Keratinocyte (primary cell): ENCODE measurements around the gene MED27. TPM values are rescaled to one million over a fixed set of nuclear protein-coding genes. Genes with fewer than 3 reads are reported as not detected.

Source experiments
- DNase-seq: peaks from one replicate; pipeline ENCODE4 v3.0.0-alpha.2; 2011; ENCODE audit warnings: low read depth, missing footprints, low spot score
- FAIRE-seq: peaks from 2 replicates; lab custom pipeline; 2011; peaks lifted over from hg19 to GRCh38; lab: Jason Lieb, UNC
- H2AFZ ChIP-seq: 2 replicates; pipeline ENCODE4 v1.6.0; 2012; ENCODE audit warnings: low read length, control low read depth, inconsistent platforms; ENCODE audit not compliant: control insufficient read depth
- H3K27ac ChIP-seq: 2 replicates; pipeline ENCODE4 v1.5.1; 2011; ENCODE audit warnings: low read length; ENCODE audit not compliant: control insufficient read depth, insufficient read depth
- H3K27me3 ChIP-seq: 3 replicates; pipeline ENCODE4 v1.6.0; 2011; ENCODE audit warnings: low read length; ENCODE audit not compliant: control insufficient read depth, insufficient read depth; ENCODE audit errors: extremely low read depth
- H3K36me3 ChIP-seq, 2 experiments: 2 replicates in 1 of 2; 3 replicates in 1 of 2; pipeline ENCODE4 v1.5.1; 2011; ENCODE audit warnings: low read length in 2 of 2, mild to moderate bottlenecking in 1 of 2; ENCODE audit not compliant: control insufficient read depth in 2 of 2, insufficient read depth in 2 of 2; ENCODE audit errors: extremely low read depth in 1 of 2
- H3K4me1 ChIP-seq: 3 replicates; pipeline ENCODE4 v1.5.1; 2011; ENCODE audit warnings: low read length; ENCODE audit not compliant: control insufficient read depth, insufficient read depth; ENCODE audit errors: extremely low read depth
- H3K4me2 ChIP-seq: 3 replicates; pipeline ENCODE4 v1.6.0; 2011; ENCODE audit warnings: low read depth, low read length; ENCODE audit not compliant: control insufficient read depth, insufficient read depth; ENCODE audit errors: extremely low read depth
- H3K4me3 ChIP-seq, 3 experiments: fragments of 200-600 bp in 1 of 3; sonication (generic) in 1 of 3; 2 replicates in 2 of 3; 3 replicates in 1 of 3; pipeline ENCODE4 v1.5.1; 2011 to 2016; ENCODE audit warnings: low read length in 3 of 3, mild to moderate bottlenecking in 3 of 3, control low read depth in 2 of 3, inconsistent platforms in 1 of 3, low read depth in 1 of 3, mixed read lengths in 1 of 3, mixed run types in 1 of 3, moderate library complexity in 1 of 3; ENCODE audit not compliant: control insufficient read depth in 2 of 3, insufficient read depth in 2 of 3; ENCODE audit errors: extremely low read depth in 1 of 3
- H3K79me2 ChIP-seq: 2 replicates; pipeline ENCODE4 v1.6.0; 2012; ENCODE audit warnings: low read length; ENCODE audit not compliant: control insufficient read depth, insufficient read depth
- H3K9ac ChIP-seq: 3 replicates; pipeline ENCODE4 v1.6.0; 2011; ENCODE audit warnings: low read length; ENCODE audit not compliant: control insufficient read depth, insufficient read depth; ENCODE audit errors: extremely low read depth
- H3K9me1 ChIP-seq: 3 replicates; pipeline ENCODE4 v1.6.0; 2011; ENCODE audit warnings: low read length; ENCODE audit not compliant: control insufficient read depth, insufficient read depth; ENCODE audit errors: extremely low read depth
- H3K9me3 ChIP-seq: 2 replicates; pipeline ENCODE4 v1.5.1; 2012; ENCODE audit warnings: low read depth, low read length; ENCODE audit not compliant: control insufficient read depth
- H4K20me1 ChIP-seq: 3 replicates; pipeline ENCODE4 v1.6.0; 2011; ENCODE audit warnings: low read length; ENCODE audit not compliant: control insufficient read depth, insufficient read depth; ENCODE audit errors: extremely low read depth
- CTCF ChIP-seq, 3 experiments: IDR thresholded peaks in 1 of 3; conservative IDR thresholded peaks in 1 of 3; optimal IDR thresholded peaks in 1 of 3; 2 replicates in 2 of 3; 3 replicates in 1 of 3; pipeline versions ENCODE3 to v1.5.1; 2011; ENCODE audit warnings: low read length in 3 of 3, mild to moderate bottlenecking in 3 of 3, moderate library complexity in 2 of 3, control low read depth in 1 of 3, inconsistent platforms in 1 of 3; ENCODE audit not compliant: insufficient read depth in 2 of 3; ENCODE audit errors: extremely low read depth in 1 of 3
- EZH2 ChIP-seq: IDR thresholded peaks from one replicate; pipeline ENCODE4 v1.6.1; 2012; ENCODE audit warnings: inconsistent platforms, mild to moderate bottlenecking, low read length, moderate library complexity
- dilution Hi-C: fragments of 300-500 bp; cut with MboI; formaldehyde crosslinking; loops from one replicate; pipeline ENCODE4 v1.7.0; 2020; ENCODE audit warnings: low sequenced_read_pairs; ENCODE audit not compliant: extremely low pct_ligation_motif_present
- polyA plus RNA-seq, 5 experiments: library from polyadenylated mRNA; depleted of rRNA in 3 of 5; stranded (reverse) in 3 of 5; stranded (forward) in 1 of 5; unstranded in 1 of 5; fragments of >200 nt; gene quantifications; 1 replicate in 1 of 5; 2 replicates in 3 of 5; 3 replicates in 1 of 5; pipeline versions ENCODE4 v1.2.1 to v1.2.3, GENCODE V29; 2011 to 2012; ENCODE audit warnings: missing spikeins in 2 of 5, low read depth in 1 of 5, low replicate concordance in 1 of 5

The MED27 gene
- polyA plus RNA-seq, 1 donor (not counting 4 experiments of a cell fraction or from before 2014, with no cell fraction given), result 39.0 TPM

DNA sequence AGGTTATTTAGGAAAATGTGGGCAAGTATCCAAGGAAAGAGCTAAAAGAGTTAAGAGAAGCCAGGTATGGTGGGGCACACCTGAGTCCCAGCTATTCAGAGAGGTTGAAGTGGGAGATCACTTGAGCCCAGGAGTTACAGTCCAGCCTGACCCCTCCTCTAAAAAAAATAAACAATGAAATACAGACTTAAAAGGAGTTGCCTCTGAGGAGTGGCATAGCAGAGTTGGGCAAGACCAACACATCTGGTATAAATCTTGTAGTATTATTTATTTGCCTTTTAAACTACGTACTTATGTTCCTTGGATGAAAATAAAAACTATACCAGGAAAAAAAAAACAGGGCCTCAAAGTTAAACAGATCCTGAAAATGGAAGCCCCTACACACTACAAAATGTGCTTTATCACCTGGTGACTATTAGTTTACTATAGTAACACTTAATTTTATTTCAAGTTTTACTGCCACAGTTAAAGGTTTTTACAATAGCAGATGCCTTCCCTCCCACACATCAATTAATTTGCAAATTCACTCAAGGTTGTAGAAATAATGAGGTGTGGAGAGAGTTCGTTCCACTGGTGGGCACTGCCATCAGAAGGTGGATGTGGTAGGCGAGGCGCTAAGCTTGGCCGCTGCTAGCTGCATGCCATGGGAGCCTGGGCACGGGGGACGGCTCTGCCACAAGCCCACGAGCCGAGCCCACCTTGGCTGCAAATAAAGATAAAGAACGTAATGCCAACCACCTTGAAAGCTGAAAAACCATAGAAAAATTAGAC is 48.0 kb downstream of the MED27 start:
- no peak for FAIRE-seq
- no peak for DNase-seq
- no peak overlapping the region for H2AFZ ChIP-seq
- no peaks in the 10 kb centered on the region for H3K27me3 ChIP-seq
- H3K4me2 ChIP-seq, result no peak overlapping the region
- no peaks in the 10 kb centered on the region for H3K9me3 ChIP-seq
- H4K20me1 ChIP-seq, result no peaks in the 10 kb centered on the region
- H3K9me1 ChIP-seq, result peaks cover 8% of the 10 kb centered on the region
- H3K4me1 ChIP-seq, result peaks cover 31% of the 10 kb centered on the region
- H3K36me3 ChIP-seq, result no peaks in the 10 kb centered on the region
- H3K4me3 ChIP-seq, result no peak overlapping the region
- no peak for TF ChIP-seq EZH2
- TF ChIP-seq CTCF (optimal IDR thresholded peaks at IDR 0.05 in 1 of 3, IDR thresholded peaks at IDR 0.05 in 1 of 3, conservative IDR thresholded peaks at IDR 0.05 in 1 of 3; ENCODE audit: extremely low read depth in 1 of 3, insufficient read depth in 2 of 3, low read length in 3 of 3), result no peak
- H3K9ac ChIP-seq, result no peak overlapping the region
- peaks cover 41% of the 10 kb centered on the region for H3K79me2 ChIP-seq
- dilution Hi-C loops, result no loop called here
- no peak overlapping the region for H3K27ac ChIP-seq

- H3K4me2 ChIP-seq, result no peak overlapping the region
- FAIRE-seq, result no peak
Measured at GRCh38 chr9:132030626-132031325, 48.9 kb downstream of the MED27 start.

More at GRCh38 chr9:132030626-132031325, 48.9 kb downstream of the MED27 start:
- no peak overlapping the region for H2AFZ ChIP-seq
- H4K20me1 ChIP-seq, result no peaks in the 10 kb centered on the region
- TF ChIP-seq EZH2 (no peak), CTCF (optimal IDR thresholded peaks at IDR 0.05 in 1 of 3, IDR thresholded peaks at IDR 0.05 in 1 of 3, conservative IDR thresholded peaks at IDR 0.05 in 1 of 3; ENCODE audit: extremely low read depth in 1 of 3, insufficient read depth in 2 of 3, low read length in 3 of 3) (no peak)
- no peak for DNase-seq
- dilution Hi-C loops, result no loop called here
- no peaks in the 10 kb centered on the region for H3K27me3 ChIP-seq
- H3K9me1 ChIP-seq, result peaks cover 8% of the 10 kb centered on the region
- H3K9ac ChIP-seq, result no peak overlapping the region
- H3K4me1 ChIP-seq, result peaks cover 40% of the 10 kb centered on the region
- no peaks in the 10 kb centered on the region for H3K36me3 ChIP-seq
- no peak overlapping the region for H3K4me3 ChIP-seq
- H3K27ac ChIP-seq, result no peak overlapping the region
- peaks cover 41% of the 10 kb centered on the region for H3K79me2 ChIP-seq
- H3K9me3 ChIP-seq, result no peaks in the 10 kb centered on the region
